ENCODE data around the gene LRP1B. TPM values are rescaled to one million over a fixed set of nuclear protein-coding genes. Genes with fewer than 3 reads are reported as not detected.

The LRP1B gene
- total RNA-seq, 4 donors from 2014 or later = 3.6 to 10.1 (median 6.1) TPM

GRCh38 chr2:141029428-141030078 lies 1101.3 kb downstream of the LRP1B start:
- ATAC-seq (ENCODE audit: low FRiP score) (no peak), DNase-seq (ENCODE audit: low spot score) (no peak)
- no peak for TF ChIP-seq CTCF (IDR thresholded peaks at IDR 0.05)

- no peak for TF ChIP-seq CTCF (IDR thresholded peaks at IDR 0.05)
- DNase-seq (ENCODE audit: low spot score) (no peak), ATAC-seq (ENCODE audit: low FRiP score) (no peak)
Observed at GRCh38 chr2:141027221-141027620, 1103.6 kb downstream of the LRP1B start.

- no peak for TF ChIP-seq CTCF (IDR thresholded peaks at IDR 0.05)
- no peak for DNase-seq (ENCODE audit: low spot score)
- no peak for ATAC-seq (ENCODE audit: low FRiP score)
Observed at GRCh38 chr2:141021611-141022010, 1109.2 kb downstream of the LRP1B start.

- DNase-seq (ENCODE audit: low spot score) (no peak), ATAC-seq (ENCODE audit: low FRiP score) (no peak)
- TF ChIP-seq CTCF (IDR thresholded peaks at IDR 0.05) = no peak
Observed at GRCh38 chr2:141021109-141021508, 1109.7 kb downstream of the LRP1B start.

GRCh38 chr2:141020346-141020745 lies 1110.5 kb downstream of the LRP1B start:
- DNase-seq (ENCODE audit: low spot score) = no peak
- TF ChIP-seq CTCF (IDR thresholded peaks at IDR 0.05) = no peak
- no peak for ATAC-seq (ENCODE audit: low FRiP score)

GRCh38 chr2:141015341-141016047 lies 1115.3 kb downstream of the LRP1B start:
- no peak for ATAC-seq (ENCODE audit: low FRiP score)
- TF ChIP-seq CTCF (IDR thresholded peaks at IDR 0.05) = no peak
- no peak for DNase-seq (ENCODE audit: low spot score)

Data from omental fat pad (tissue), 4 donors.